ENCODE measurements around the gene CEMIP. TPM values are rescaled to one million over a fixed set of nuclear protein-coding genes. Genes with fewer than 3 reads are reported as not detected.

Gene CEMIP
- total RNA-seq, 4 donors from 2014 or later: 0.21 to 1.4 (median 1.2) TPM; not detected in 1

DNA sequence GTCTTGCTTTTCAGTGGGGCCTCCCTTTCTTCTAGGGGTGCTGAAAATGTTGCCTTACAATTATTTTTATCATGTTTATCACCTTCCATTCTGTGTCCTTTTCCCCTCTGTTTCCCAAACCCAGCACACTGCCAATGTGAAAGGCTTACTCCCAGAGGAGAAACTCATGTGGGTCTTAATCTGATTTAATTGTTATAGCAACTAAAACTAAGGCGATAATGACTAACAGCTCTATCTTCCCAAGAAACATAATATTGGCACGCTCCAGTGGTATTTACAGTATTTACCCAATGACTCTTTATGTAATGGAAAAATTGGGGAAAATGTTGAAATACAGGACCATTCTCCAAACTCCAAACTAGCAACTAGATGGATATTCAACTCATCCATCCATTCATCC, 152.0 kb downstream of the CEMIP start:
- no peaks in the 10 kb centered on the region for H3K9me3 ChIP-seq
- peaks cover 0 to 20% (median 0%) of the 10 kb centered on the region in 3 donors for H3K36me3 ChIP-seq
- TF ChIP-seq POLR2A (IDR thresholded peaks at IDR 0.05): no peak
- TF ChIP-seq, protein P1, sequence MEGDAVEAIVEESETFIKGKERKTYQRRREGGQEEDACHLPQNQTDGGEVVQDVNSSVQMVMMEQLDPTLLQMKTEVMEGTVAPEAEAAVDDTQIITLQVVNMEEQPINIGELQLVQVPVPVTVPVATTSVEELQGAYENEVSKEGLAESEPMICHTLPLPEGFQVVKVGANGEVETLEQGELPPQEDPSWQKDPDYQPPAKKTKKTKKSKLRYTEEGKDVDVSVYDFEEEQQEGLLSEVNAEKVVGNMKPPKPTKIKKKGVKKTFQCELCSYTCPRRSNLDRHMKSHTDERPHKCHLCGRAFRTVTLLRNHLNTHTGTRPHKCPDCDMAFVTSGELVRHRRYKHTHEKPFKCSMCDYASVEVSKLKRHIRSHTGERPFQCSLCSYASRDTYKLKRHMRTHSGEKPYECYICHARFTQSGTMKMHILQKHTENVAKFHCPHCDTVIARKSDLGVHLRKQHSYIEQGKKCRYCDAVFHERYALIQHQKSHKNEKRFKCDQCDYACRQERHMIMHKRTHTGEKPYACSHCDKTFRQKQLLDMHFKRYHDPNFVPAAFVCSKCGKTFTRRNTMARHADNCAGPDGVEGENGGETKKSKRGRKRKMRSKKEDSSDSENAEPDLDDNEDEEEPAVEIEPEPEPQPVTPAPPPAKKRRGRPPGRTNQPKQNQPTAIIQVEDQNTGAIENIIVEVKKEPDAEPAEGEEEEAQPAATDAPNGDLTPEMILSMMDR (IDR thresholded peaks at IDR 0.05): no peak
- TF ChIP-seq EP300 (IDR thresholded peaks at IDR 0.05): no peak
- no peaks in the 10 kb centered on the region for H3K27me3 ChIP-seq
- WGBS, 2 donors: 77 to 82% methylated on average over 2 of the region's 2 CpGs
- no peak overlapping the region for H3K4me3 ChIP-seq
- DNase-seq (ENCODE audit: low spot score in 2 of 2): no peak
- no peak overlapping the region for H3K27ac ChIP-seq
- peaks cover 0 to 25% (median 0%) of the 10 kb centered on the region in 4 donors for H3K4me1 ChIP-seq

DNA sequence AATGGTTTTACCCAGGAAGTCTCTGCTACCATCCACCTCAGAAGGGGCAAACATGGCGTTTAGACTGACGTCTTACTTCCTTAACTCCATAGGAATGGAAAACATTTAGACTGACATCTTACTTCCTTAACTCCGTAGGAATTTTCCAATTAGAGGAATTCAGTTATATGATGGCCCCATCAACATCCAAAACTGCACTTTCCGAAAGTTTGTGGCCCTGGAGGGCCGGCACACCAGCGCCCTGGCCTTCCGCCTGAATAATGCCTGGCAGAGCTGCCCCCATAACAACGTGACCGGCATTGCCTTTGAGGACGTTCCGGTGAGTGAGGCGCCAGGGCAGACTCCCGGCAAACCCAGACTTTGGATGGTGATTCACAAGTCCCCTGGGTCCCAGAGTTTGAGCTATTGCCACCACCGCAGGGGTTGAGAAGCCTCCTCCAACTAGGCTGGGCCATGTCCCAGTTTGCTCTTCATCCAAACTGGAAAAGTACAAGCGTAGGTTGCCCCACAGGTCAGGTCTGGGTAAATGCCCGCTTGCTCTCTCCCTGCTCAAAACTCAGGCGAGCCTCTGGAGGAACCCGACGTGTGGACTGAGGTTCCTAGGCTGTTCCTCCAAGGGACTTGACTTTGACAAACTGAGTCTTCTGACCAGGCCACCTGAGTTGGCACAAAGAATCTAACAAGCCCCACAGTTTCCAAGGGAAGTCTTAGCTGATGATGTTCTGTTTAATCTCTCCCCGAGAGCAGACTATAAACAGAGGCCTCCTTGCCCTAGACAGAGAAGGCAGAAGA, 152.7 kb downstream of the CEMIP start:
- H3K9me3 ChIP-seq: no peaks in the 10 kb centered on the region
- 87 to 91% methylated on average over 17 to 20 of the region's 20 CpGs for WGBS, 2 donors
- peaks cover 0 to 25% (median 0%) of the 10 kb centered on the region in 4 donors for H3K4me1 ChIP-seq
- peaks cover 0 to 27% (median 0%) of the 10 kb centered on the region in 3 donors for H3K36me3 ChIP-seq
- H3K27ac ChIP-seq: no peak overlapping the region
- DNase-seq (ENCODE audit: low spot score in 2 of 2): peak in 1 of 2 donors; percentile 13
- no peaks in the 10 kb centered on the region for H3K27me3 ChIP-seq
- H3K4me3 ChIP-seq: no peak overlapping the region
- TF ChIP-seq, protein P1 (IDR thresholded peaks at IDR 0.05): no peak
- TF ChIP-seq EP300 (IDR thresholded peaks at IDR 0.05): no peak
- no peak for TF ChIP-seq POLR2A (IDR thresholded peaks at IDR 0.05)

DNA sequence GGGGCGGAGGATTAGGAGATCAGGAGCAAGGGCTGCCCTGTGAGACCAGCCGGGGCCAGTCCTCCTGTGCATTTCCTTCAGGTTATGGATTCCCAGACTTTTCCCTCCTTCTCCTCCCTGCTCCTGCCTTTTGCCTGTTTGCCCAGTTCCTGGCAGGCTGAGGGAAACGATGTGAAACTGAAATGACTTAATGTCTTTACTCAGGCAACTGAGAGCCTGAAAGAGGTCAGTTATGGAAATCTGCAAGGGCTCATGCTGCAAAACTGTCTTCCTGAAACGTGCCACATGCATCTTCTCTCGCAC, 153.3 kb downstream of the CEMIP start:
- Histone ChIP-seq H3K9me3 (no peaks in the 10 kb centered on the region), H3K27me3 (no peaks in the 10 kb centered on the region), H3K4me3 (no peak overlapping the region), H3K27ac (no peak overlapping the region), H3K36me3 (peaks cover 0 to 32% (median 0%) of the 10 kb centered on the region in 3 donors), H3K4me1 (peaks cover 0 to 25% (median 0%) of the 10 kb centered on the region in 4 donors)
- no peak for DNase-seq (ENCODE audit: low spot score in 2 of 2)
- no peak for TF ChIP-seq EP300 (IDR thresholded peaks at IDR 0.05)
- TF ChIP-seq, protein P1 (IDR thresholded peaks at IDR 0.05): no peak
- TF ChIP-seq POLR2A (IDR thresholded peaks at IDR 0.05): no peak
- 52 to 58% methylated on average over 5 of the region's 5 CpGs for WGBS, 2 donors

DNA sequence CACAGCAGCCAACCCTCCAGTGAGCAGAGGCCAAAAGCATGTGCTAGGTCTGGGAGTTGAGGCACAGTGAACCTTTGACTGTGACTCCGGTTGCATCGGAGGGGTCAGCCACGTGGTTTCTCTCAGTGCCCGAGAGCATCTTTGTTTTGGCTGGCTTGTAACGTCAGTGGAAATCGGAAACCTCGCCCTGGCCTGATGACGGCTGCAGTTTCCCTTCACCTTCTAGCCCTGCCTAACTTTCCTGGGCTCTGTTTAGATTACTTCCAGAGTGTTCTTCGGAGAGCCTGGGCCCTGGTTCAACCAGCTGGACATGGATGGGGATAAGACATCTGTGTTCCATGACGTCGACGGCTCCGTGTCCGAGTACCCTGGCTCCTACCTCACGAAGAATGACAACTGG, 153.8 kb downstream of the CEMIP start:
- Histone ChIP-seq H3K9me3 (no peaks in the 10 kb centered on the region), H3K27me3 (no peaks in the 10 kb centered on the region), H3K4me1 (peaks cover 0 to 25% (median 0%) of the 10 kb centered on the region in 4 donors), H3K4me3 (no peak overlapping the region), H3K27ac (peak overlapping the region in 2 of 4 donors; percentile 10 to 28), H3K36me3 (peaks cover 0 to 35% (median 0%) of the 10 kb centered on the region in 3 donors)
- DNase-seq (ENCODE audit: low spot score in 2 of 2): peak; percentile 21 to 25
- 39 to 46% methylated on average over 15 of the region's 15 CpGs for WGBS, 2 donors
- TF ChIP-seq, protein P1 (IDR thresholded peaks at IDR 0.05): no peak
- peak in 1 of 2 donors; percentile 18 for TF ChIP-seq EP300 (IDR thresholded peaks at IDR 0.05)

DNA sequence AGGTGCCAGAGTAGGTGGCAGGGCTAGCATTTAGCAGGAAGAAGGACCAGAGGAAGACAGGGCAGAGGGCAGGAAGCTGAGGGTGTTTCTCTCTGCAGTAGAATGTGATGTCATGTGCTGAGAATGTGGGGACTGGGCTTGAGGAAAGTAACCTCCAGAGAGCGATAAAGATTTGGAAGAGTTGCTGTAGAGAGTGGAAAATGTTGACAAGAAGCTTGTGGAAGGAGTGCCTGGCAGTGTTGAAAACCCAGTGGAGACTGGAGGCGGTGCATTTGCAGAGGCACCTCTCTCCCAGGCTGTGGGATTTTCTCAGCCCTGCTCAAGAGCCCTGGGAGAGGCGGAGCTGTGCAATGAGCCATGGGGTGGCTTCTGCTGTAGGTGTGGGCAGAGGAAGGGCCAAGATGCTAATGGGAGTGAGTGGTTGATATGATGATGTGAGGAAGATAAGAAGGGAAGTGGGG, 155.6 kb downstream of the CEMIP start:
- no peaks in the 10 kb centered on the region for H3K27me3 ChIP-seq
- H3K4me3 ChIP-seq: no peak overlapping the region
- H3K4me1 ChIP-seq: peaks cover 0 to 25% (median 0%) of the 10 kb centered on the region in 4 donors
- H3K9me3 ChIP-seq: no peaks in the 10 kb centered on the region
- no peak for TF ChIP-seq POLR2A (IDR thresholded peaks at IDR 0.05)
- no peak for TF ChIP-seq EP300 (IDR thresholded peaks at IDR 0.05)
- TF ChIP-seq, protein P1 (IDR thresholded peaks at IDR 0.05): no peak
- H3K27ac ChIP-seq: no peak overlapping the region
- WGBS, 2 donors: 59 to 90% methylated on average over 3 of the region's 3 CpGs
- DNase-seq (ENCODE audit: low spot score in 2 of 2): no peak
- peaks cover 0 to 39% (median 0%) of the 10 kb centered on the region in 3 donors for H3K36me3 ChIP-seq
